GM13977 (cell line): Measurements from ENCODE around the gene TSPYL6.

ENCODE experiments used
- DNase-seq: peaks from one replicate; pipeline ENCODE4 v3.0.0; 2012; ENCODE audit warnings: low spot score
- in situ Hi-C: fragments of 300-500 bp; cut with MboI; formaldehyde crosslinking; loops from one replicate; pipeline ENCODE4 v1.12.0; 2022; ENCODE audit warnings: low sequenced_read_pairs, low pct_unique_long_range_greater_than_20kb, mixed read lengths, inconsistent platforms; ENCODE audit not compliant: unreplicated experiment
- TF ChIP-seq, protein P1 (sequence below): IDR thresholded peaks from 2 replicates; pipeline ENCODE4 v1.5.1; 2012; ENCODE audit warnings: mild to moderate bottlenecking, control low read depth; ENCODE audit not compliant: insufficient read depth; ENCODE audit errors: extremely low read depth, missing control alignments

The TSPYL6 gene

DNA sequence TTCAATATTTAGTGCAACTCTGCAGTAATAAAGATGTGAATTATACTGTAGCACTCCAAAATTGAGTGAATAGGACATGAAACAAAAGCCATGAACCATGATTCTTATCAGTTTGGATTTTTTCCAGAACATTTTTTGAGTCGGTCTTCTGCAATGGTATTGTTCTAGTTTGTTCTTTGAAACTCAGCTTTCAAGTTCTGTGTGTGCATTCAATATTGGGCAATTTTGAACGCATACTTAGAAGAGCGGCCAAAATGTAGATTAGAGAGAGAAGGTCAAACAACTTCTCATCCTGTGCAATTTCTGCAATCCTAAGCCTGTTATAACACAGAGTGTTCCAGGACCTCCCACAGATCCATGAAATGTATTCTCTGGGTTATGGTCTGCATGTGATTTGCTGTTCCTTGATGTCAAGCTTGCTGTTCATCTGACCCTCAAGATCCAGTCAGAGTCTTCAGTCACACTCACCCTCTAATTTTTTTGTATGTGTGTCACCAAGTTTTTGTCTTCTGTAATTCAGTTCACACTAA is 48.3 kb downstream of the TSPYL6 start:
- DNase-seq = no peak
- in situ Hi-C loops = no loop called here
- TF ChIP-seq, protein P1, sequence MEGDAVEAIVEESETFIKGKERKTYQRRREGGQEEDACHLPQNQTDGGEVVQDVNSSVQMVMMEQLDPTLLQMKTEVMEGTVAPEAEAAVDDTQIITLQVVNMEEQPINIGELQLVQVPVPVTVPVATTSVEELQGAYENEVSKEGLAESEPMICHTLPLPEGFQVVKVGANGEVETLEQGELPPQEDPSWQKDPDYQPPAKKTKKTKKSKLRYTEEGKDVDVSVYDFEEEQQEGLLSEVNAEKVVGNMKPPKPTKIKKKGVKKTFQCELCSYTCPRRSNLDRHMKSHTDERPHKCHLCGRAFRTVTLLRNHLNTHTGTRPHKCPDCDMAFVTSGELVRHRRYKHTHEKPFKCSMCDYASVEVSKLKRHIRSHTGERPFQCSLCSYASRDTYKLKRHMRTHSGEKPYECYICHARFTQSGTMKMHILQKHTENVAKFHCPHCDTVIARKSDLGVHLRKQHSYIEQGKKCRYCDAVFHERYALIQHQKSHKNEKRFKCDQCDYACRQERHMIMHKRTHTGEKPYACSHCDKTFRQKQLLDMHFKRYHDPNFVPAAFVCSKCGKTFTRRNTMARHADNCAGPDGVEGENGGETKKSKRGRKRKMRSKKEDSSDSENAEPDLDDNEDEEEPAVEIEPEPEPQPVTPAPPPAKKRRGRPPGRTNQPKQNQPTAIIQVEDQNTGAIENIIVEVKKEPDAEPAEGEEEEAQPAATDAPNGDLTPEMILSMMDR = no peak

DNA sequence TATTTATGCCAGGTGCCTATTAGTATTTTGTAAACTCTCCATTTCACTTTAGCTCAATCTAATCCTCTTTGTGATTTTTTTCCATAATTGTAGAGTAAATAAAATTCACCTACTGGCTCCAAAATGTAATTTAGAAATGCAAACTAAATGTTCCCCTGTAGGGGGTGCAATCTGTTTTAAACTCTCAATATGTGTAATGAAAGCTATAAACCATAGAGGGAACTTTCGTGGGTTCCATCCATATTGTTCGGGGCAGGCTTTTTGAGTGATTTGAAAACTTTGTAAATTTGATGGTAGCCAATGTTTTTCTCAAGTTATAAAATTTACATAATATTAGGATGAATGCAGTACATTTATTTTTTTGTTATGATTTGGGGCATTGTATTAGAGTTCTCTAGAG is 49.4 kb downstream of the TSPYL6 start:
- TF ChIP-seq, protein P1 = peak; percentile 47
- peak; percentile 45 for DNase-seq
- in situ Hi-C loops = no loop called here

DNA sequence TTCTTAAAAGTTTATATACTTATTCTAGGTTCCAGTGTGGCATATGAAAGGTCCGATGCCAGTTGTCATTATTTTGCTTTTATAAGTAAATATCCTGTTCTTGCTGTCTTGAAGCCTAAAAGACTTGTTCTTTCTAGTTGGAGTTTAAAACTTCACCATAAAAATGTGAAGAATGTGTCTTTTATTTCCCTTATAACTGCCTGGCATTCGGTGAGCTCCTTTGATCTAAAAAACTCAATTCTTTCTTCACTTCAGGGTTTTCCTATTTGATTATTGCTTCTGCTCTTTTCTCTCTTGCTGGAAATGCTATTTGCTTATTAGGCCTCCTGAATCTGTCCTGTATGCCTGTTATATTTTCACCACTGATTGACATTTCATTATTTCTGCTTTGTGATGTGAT is 51.6 kb downstream of the TSPYL6 start:
- no peak for DNase-seq
- in situ Hi-C loops = no loop called here
- TF ChIP-seq, protein P1 = no peak
